Fibroblast of lung (primary cell): ENCODE measurements around the gene RAC3. TPM values are rescaled to one million over a fixed set of nuclear protein-coding genes. Genes with fewer than 3 reads are reported as not detected.

Experiments used
- DNase-seq, 2 donors: peaks; one replicate each; pipeline versions ENCODE4 v3.0.0 to v3.0.0-alpha.2; 2010; ENCODE audit warnings: low read depth in 2 of 2
- H2AFZ ChIP-seq: 2 replicates; pipeline ENCODE4 v1.5.1; 2012; ENCODE audit warnings: low read length, control low read depth, inconsistent platforms
- H3K27ac ChIP-seq: 2 replicates; pipeline ENCODE4 v1.5.1; 2011; ENCODE audit warnings: low read length, control low read depth; ENCODE audit not compliant: insufficient read depth
- H3K27me3 ChIP-seq: 2 replicates; pipeline ENCODE4 v1.5.1; 2011; ENCODE audit warnings: mild to moderate bottlenecking, low read length; ENCODE audit not compliant: control insufficient read depth, insufficient read depth
- H3K36me3 ChIP-seq: 2 replicates; pipeline ENCODE4 v1.5.1; 2011; ENCODE audit warnings: low read length; ENCODE audit not compliant: control insufficient read depth, insufficient read depth
- H3K4me1 ChIP-seq: 2 replicates; pipeline ENCODE4 v1.5.1; 2011; ENCODE audit warnings: low read length; ENCODE audit not compliant: control insufficient read depth, insufficient read depth; ENCODE audit errors: extremely low read depth
- H3K4me2 ChIP-seq: 2 replicates; pipeline ENCODE4 v1.5.1; 2011; ENCODE audit warnings: low read length, control low read depth; ENCODE audit not compliant: insufficient read depth; ENCODE audit errors: extremely low read depth
- H3K4me3 ChIP-seq, 4 experiments: fragments of 200-600 bp in 1 of 4; sonication (generic) in 1 of 4; replicated peaks in 1 of 4; 2 replicates each; pipeline ENCODE4 v1.5.1; 2011 to 2016; ENCODE audit warnings: low read length in 4 of 4, low read depth in 3 of 4, mild to moderate bottlenecking in 3 of 4, control low read depth in 2 of 4, inconsistent platforms in 1 of 4, mixed read lengths in 1 of 4; ENCODE audit not compliant: insufficient read depth in 1 of 4; ENCODE audit errors: control extremely low read depth in 1 of 4
- H3K79me2 ChIP-seq: 2 replicates; pipeline ENCODE4 v1.5.1; 2012; ENCODE audit warnings: mild to moderate bottlenecking, low read length, inconsistent platforms; ENCODE audit not compliant: control insufficient read depth, insufficient read depth
- H3K9ac ChIP-seq: 2 replicates; pipeline ENCODE4 v1.5.1; 2011; ENCODE audit warnings: mild to moderate bottlenecking, low read length, control low read depth; ENCODE audit not compliant: insufficient read depth
- H3K9me3 ChIP-seq: 2 replicates; pipeline ENCODE4 v1.5.1; 2012; ENCODE audit warnings: low read depth, low read length; ENCODE audit not compliant: control insufficient read depth, insufficient read depth
- H4K20me1 ChIP-seq: 2 replicates; pipeline ENCODE4 v1.5.1; 2011; ENCODE audit warnings: low read length; ENCODE audit not compliant: control insufficient read depth, insufficient read depth; ENCODE audit errors: extremely low read depth
- CTCF ChIP-seq, 2 donors: IDR thresholded peaks in 1 of 2; conservative IDR thresholded peaks in 1 of 2; 1 replicate in 1 of 2; 2 replicates in 1 of 2; pipeline ENCODE4 v1.5.1; 2011 to 2012; ENCODE audit warnings: low read length in 2 of 2, control low read depth in 1 of 2, inconsistent platforms in 1 of 2, low read depth in 1 of 2, mild to moderate bottlenecking in 1 of 2
- EZH2 ChIP-seq: IDR thresholded peaks from 2 replicates; pipeline ENCODE4 v1.5.1; 2012; ENCODE audit warnings: low read length, control low read depth, mild to moderate bottlenecking; ENCODE audit errors: missing control alignments
- polyA plus RNA-seq, 2 donors: library from polyadenylated mRNA; depleted of rRNA in 1 of 2; stranded (reverse) in 1 of 2; unstranded in 1 of 2; fragments of >200 nt; gene quantifications; 2 replicates each; pipeline ENCODE4 v1.2.1, GENCODE V29; 2011 to 2012; ENCODE audit warnings: missing spikeins in 1 of 2
- total RNA-seq: library from RNA; depleted of rRNA; stranded (reverse); fragments of >200 nt; gene quantifications from 2 replicates; pipeline ENCODE4 v1.2.1, GENCODE V29; 2014

The RAC3 gene
- total and polyA plus RNA-seq, 2 donors (not counting 1 experiment from before 2014, with no cell fraction given) = 4.3 to 6.6 TPM

- Histone ChIP-seq H3K4me3 (no peak overlapping the region), H2AFZ (no peak overlapping the region), H3K36me3 (peaks cover 5% of the 10 kb centered on the region), H3K27me3 (no peaks in the 10 kb centered on the region), H3K9ac (no peak overlapping the region), H4K20me1 (no peaks in the 10 kb centered on the region), H3K9me3 (no peaks in the 10 kb centered on the region), H3K4me2 (no peak overlapping the region), H3K79me2 (no peaks in the 10 kb centered on the region), H3K27ac (no peak overlapping the region), H3K4me1 (peaks cover 18% of the 10 kb centered on the region)
- DNase-seq = no peak
- no peak for TF ChIP-seq EZH2
- no peak for TF ChIP-seq CTCF (conservative IDR thresholded peaks at IDR 0.05 in 1 of 2, IDR thresholded peaks at IDR 0.05 in 1 of 2; ENCODE audit: low read depth in 1 of 2, low read length in 2 of 2)
These were observed 40.4 kb upstream of the RAC3 start for GRCh38 chr17:81990836-81991683.

- H3K4me3 ChIP-seq = peak overlapping the region in 3 of 4 experiments; percentile 10 to 17 (median 15)
- TF ChIP-seq EZH2 (no peak), CTCF (conservative IDR thresholded peaks at IDR 0.05 in 1 of 2, IDR thresholded peaks at IDR 0.05 in 1 of 2; ENCODE audit: low read depth in 1 of 2, low read length in 2 of 2) (no peak)
- H3K36me3 ChIP-seq = peaks cover 5% of the 10 kb centered on the region
- no peak overlapping the region for H2AFZ ChIP-seq
- peak overlapping the region; percentile 23 for H3K9ac ChIP-seq
- peak; percentile 56 to 76 for DNase-seq
- H3K79me2 ChIP-seq = no peaks in the 10 kb centered on the region
- H3K27me3 ChIP-seq = no peaks in the 10 kb centered on the region
- peaks cover 18% of the 10 kb centered on the region for H3K4me1 ChIP-seq
- no peak overlapping the region for H3K27ac ChIP-seq
- no peaks in the 10 kb centered on the region for H4K20me1 ChIP-seq
- peak overlapping the region; percentile 59 for H3K4me2 ChIP-seq
- H3K9me3 ChIP-seq = no peaks in the 10 kb centered on the region
These were observed 39.7 kb upstream of the RAC3 start for GRCh38 chr17:81991684-81992305.

DNA sequence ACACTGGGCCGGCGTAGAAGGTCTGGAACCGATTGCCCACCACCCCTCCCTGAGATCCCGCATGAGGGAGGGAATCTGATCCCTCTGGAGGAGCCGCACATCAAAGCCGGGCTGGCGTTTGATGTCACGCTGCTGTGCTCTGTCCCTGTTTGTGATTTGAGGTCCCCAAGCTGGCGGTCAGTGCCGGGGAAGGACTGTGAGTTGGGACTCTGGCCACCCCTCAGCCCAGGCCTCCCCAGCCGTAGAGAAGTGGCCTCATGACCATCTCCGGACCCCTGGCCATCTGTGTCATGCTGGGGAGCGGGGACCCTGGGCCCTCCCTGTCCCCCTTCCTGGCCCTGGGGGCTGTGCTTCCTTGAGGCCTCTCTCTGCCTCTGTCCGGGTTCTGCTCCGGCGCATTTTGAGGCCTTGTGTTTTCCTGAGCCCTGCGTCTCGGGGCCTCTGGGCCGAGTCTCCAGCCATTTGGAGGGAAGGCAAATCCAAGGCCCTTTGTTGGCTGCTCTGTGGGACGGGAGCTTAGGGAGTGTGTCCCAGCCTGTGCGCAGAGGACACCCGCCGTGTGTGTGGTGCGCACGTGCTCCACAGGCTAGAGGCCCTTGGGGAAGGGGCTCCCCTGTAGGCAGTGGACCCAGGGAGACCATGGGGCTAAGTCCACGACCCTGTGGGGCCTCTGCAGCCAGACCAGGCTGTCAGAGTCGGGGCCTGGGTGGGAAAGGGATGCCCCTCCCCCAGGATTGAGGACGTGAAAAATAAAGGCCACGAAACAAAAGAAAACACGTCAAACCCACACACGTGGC is 39.0 kb upstream of the RAC3 start:
- TF ChIP-seq CTCF (conservative IDR thresholded peaks at IDR 0.05 in 1 of 2, IDR thresholded peaks at IDR 0.05 in 1 of 2; ENCODE audit: low read depth in 1 of 2, low read length in 2 of 2) = no peak
- TF ChIP-seq EZH2 = no peak
- no peak for DNase-seq
- peaks cover 18% of the 10 kb centered on the region for H3K4me1 ChIP-seq
- H3K36me3 ChIP-seq = peaks cover 4% of the 10 kb centered on the region
- H3K9ac ChIP-seq = no peak overlapping the region
- no peaks in the 10 kb centered on the region for H3K9me3 ChIP-seq
- H3K27ac ChIP-seq = no peak overlapping the region
- no peaks in the 10 kb centered on the region for H3K27me3 ChIP-seq
- no peaks in the 10 kb centered on the region for H3K79me2 ChIP-seq
- H2AFZ ChIP-seq = no peak overlapping the region
- H3K4me3 ChIP-seq = peak overlapping the region in 3 of 4 experiments; percentile 10 to 17 (median 15)
- H4K20me1 ChIP-seq = no peaks in the 10 kb centered on the region
- H3K4me2 ChIP-seq = peak overlapping the region; percentile 59
